Upper lobe of left lung (tissue), 4 donors: ENCODE data around the gene IGSF1.

Experiments used
- CTCF ChIP-seq, 6 experiments: fragments of 450-650 bp in 4 of 6; fragments of 200-600 bp in 2 of 6; sonication (generic) in 2 of 6; IDR thresholded peaks; one replicate each; pipeline ENCODE4 v1.5.1; 2016 to 2019; ENCODE audit warnings: antibody characterized with exemption in 6 of 6
- EP300 ChIP-seq, 4 donors: sonication (generic); formaldehyde crosslinking; IDR thresholded peaks; one replicate each; pipeline ENCODE4 v1.5.1; 2017; ENCODE audit warnings: antibody characterized with exemption in 4 of 4, control low read depth in 2 of 4
- POLR2A ChIP-seq, 4 donors: fragments of 450-650 bp; IDR thresholded peaks; one replicate each; pipeline ENCODE4 v1.5.1; 2016 to 2017; ENCODE audit warnings: antibody characterized with exemption in 4 of 4, mild to moderate bottlenecking in 2 of 4
- POLR2AphosphoS5 ChIP-seq, 2 donors: sonication (generic); formaldehyde crosslinking; IDR thresholded peaks; one replicate each; pipeline ENCODE4 v1.5.1; 2017; ENCODE audit warnings: antibody characterized with exemption in 2 of 2

GRCh38 chrX:131270080-131270479 is 19.0 kb downstream of the IGSF1 start:
- TF ChIP-seq CTCF (IDR thresholded peaks at IDR 0.05) (no peak), POLR2A (IDR thresholded peaks at IDR 0.05) (no peak), EP300 (IDR thresholded peaks at IDR 0.05) (no peak), POLR2AphosphoS5 (IDR thresholded peaks at IDR 0.05) (no peak)
